ENCODE data around the gene ISG20. TPM values are rescaled to one million over a fixed set of nuclear protein-coding genes. Genes with fewer than 3 reads are reported as not detected.

The ISG20 gene
- total and polyA plus RNA-seq, 2 experiments from 2014 or later = 1.4 TPM; not detected in 1

DNA sequence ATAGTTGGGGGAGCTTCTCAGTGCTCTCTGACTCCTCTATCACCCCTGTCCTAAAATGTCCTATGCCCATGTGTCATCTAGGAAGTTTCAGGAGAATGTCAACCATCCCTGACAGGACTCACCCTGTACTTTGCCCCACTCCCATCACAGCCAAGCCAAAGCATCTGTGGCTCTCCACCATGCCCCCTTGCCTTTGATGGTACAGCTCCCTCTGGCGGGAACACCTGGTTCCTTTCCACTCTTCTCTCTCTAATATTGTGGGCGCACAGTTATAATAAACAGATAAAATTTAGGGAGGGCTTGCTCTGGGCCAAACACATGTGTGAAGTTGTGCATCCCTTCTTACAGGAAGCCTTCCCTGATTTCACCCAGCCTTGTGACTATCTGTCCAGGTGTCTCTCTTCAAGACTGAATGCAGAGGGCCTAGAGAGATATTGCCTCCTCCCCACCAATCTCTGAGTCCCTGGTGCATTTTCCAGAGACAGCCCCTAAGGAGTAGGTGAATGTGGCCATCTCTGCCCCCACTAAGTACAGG, 62.8 kb downstream of the ISG20 start:
- Histone ChIP-seq H3K9me2 (ENCODE audit: insufficient read depth) (no peaks in the 10 kb centered on the region), H3F3A (ENCODE audit: insufficient read depth) (no peaks in the 10 kb centered on the region), H3K9me3 (ENCODE audit: low read depth) (no peaks in the 10 kb centered on the region), H3K9ac (no peak overlapping the region), H2AFZ (no peak overlapping the region), H3K36me3 (ENCODE audit: low read depth) (no peaks in the 10 kb centered on the region), H3K79me2 (ENCODE audit: insufficient read depth) (no peaks in the 10 kb centered on the region), H3K4me2 (ENCODE audit: unreplicated experiment) (no peak overlapping the region), H3K4me3 (no peak overlapping the region), H4K20me1 (ENCODE audit: insufficient read depth) (no peaks in the 10 kb centered on the region), H3K4me1 (ENCODE audit: insufficient read depth) (0 out of 2 replicates have a peak, but pooled peaks cover 3% of the 10 kb centered on the region), H3K27ac (no peak overlapping the region), H3K27me3 (replicated peaks; ENCODE audit: insufficient read depth) (peaks cover 44% of the 10 kb centered on the region)
- DNase-seq = no peak
- 79 to 85% methylated on average over 2 of the region's 2 CpGs for WGBS, 2 experiments (ENCODE audit: low coverage in 1 of 2, low lambda C conversion rate in 2 of 2, missing lambda C conversion rate in 2 of 2)
- in situ Hi-C loops (cut with MboI) = no loop called here
- TF ChIP-seq EZH2phosphoT487 (IDR thresholded peaks at IDR 0.05; ENCODE audit: insufficient read depth, low read depth) (no peak), EZH2 (IDR thresholded peaks at IDR 0.05; ENCODE audit: insufficient read depth, poor library complexity, severe bottlenecking) (no peak)

DNA sequence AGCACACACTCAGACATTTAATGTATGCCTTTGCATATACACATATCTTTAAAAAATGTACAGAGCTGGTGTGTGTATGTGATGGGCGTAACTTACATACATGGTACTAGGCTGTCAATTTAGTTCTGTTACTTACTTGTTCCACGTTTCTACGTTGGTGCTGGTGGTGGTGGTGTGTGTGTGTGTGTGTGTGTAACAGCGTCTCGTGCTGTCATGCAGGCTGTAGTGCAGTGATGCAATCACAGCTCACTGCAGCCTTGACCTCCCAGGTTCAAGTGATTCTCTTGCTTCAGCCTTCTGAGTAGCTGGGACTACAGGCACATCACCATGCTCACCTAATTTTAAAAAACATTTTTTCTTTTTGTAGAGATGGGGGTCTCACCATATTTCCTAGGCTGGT, 64.2 kb downstream of the ISG20 start:
- DNase-seq = no peak
- H3K9me3 ChIP-seq (ENCODE audit: low read depth) = no peaks in the 10 kb centered on the region
- no peak overlapping the region for H3K4me2 ChIP-seq (ENCODE audit: unreplicated experiment)
- H3K27ac ChIP-seq = no peak overlapping the region
- H3K9me2 ChIP-seq (ENCODE audit: insufficient read depth) = no peaks in the 10 kb centered on the region
- no peaks in the 10 kb centered on the region for H3K79me2 ChIP-seq (ENCODE audit: insufficient read depth)
- H3K9ac ChIP-seq = no peak overlapping the region
- H3K27me3 ChIP-seq (replicated peaks; ENCODE audit: insufficient read depth) = peaks cover 30% of the 10 kb centered on the region
- no peak for TF ChIP-seq EZH2 (IDR thresholded peaks at IDR 0.05; ENCODE audit: insufficient read depth, poor library complexity, severe bottlenecking)
- 0 out of 2 replicates have a peak, but pooled peaks cover under 1% of the 10 kb centered on the region for H3F3A ChIP-seq (ENCODE audit: insufficient read depth)
- 32 to 34% methylated on average over 5 of the region's 5 CpGs for WGBS, 2 experiments (ENCODE audit: low coverage in 1 of 2, low lambda C conversion rate in 2 of 2, missing lambda C conversion rate in 2 of 2)
- H2AFZ ChIP-seq = no peak overlapping the region
- peaks cover 6% of the 10 kb centered on the region for H3K4me1 ChIP-seq (ENCODE audit: insufficient read depth)
- no peaks in the 10 kb centered on the region for H4K20me1 ChIP-seq (ENCODE audit: insufficient read depth)
- no peak overlapping the region for H3K4me3 ChIP-seq
- in situ Hi-C loops (cut with MboI) = no loop called here
- H3K36me3 ChIP-seq (ENCODE audit: low read depth) = no peaks in the 10 kb centered on the region

GRCh38 chr15:88703533-88703932, 64.7 kb downstream of the ISG20 start:
- Histone ChIP-seq H3K4me1 (ENCODE audit: insufficient read depth) (peaks cover 12% of the 10 kb centered on the region), H2AFZ (no peak overlapping the region), H3K4me3 (no peak overlapping the region), H4K20me1 (ENCODE audit: insufficient read depth) (no peaks in the 10 kb centered on the region), H3K79me2 (ENCODE audit: insufficient read depth) (no peaks in the 10 kb centered on the region), H3K27me3 (replicated peaks; ENCODE audit: insufficient read depth) (peaks cover 25% of the 10 kb centered on the region), H3K4me2 (ENCODE audit: unreplicated experiment) (no peak overlapping the region), H3K9ac (no peak overlapping the region), H3K36me3 (ENCODE audit: low read depth) (no peaks in the 10 kb centered on the region), H3K9me3 (ENCODE audit: low read depth) (no peaks in the 10 kb centered on the region), H3K9me2 (ENCODE audit: insufficient read depth) (no peaks in the 10 kb centered on the region), H3F3A (ENCODE audit: insufficient read depth) (0 out of 2 replicates have a peak, but pooled peaks cover 4% of the 10 kb centered on the region), H3K27ac (no peak overlapping the region)
- TF ChIP-seq EZH2phosphoT487 (IDR thresholded peaks at IDR 0.05; ENCODE audit: insufficient read depth, low read depth) = no peak
- TF ChIP-seq EZH2 (IDR thresholded peaks at IDR 0.05; ENCODE audit: insufficient read depth, poor library complexity, severe bottlenecking) = no peak
- in situ Hi-C loops (cut with MboI) = no loop called here
- WGBS, 2 experiments (ENCODE audit: low coverage in 1 of 2, low lambda C conversion rate in 2 of 2, missing lambda C conversion rate in 2 of 2) = 77 to 83% methylated on average over 5 of the region's 5 CpGs
- no peak for DNase-seq

- Histone ChIP-seq H3K4me3 (peak overlapping the region; percentile 67), H3K4me2 (ENCODE audit: unreplicated experiment) (peak overlapping the region; percentile 73), H2AFZ (peak overlapping the region; percentile 81), H3K27ac (no peak overlapping the region), H3F3A (ENCODE audit: insufficient read depth) (0 out of 2 replicates have a peak, but pooled peaks cover 4% of the 10 kb centered on the region), H3K9me3 (ENCODE audit: low read depth) (no peaks in the 10 kb centered on the region), H3K9me2 (ENCODE audit: insufficient read depth) (no peaks in the 10 kb centered on the region), H3K27me3 (replicated peaks; ENCODE audit: insufficient read depth) (peaks cover 22% of the 10 kb centered on the region), H3K9ac (peak overlapping the region; percentile 53), H4K20me1 (ENCODE audit: insufficient read depth) (no peaks in the 10 kb centered on the region), H3K79me2 (ENCODE audit: insufficient read depth) (no peaks in the 10 kb centered on the region), H3K4me1 (ENCODE audit: insufficient read depth) (peaks cover 16% of the 10 kb centered on the region), H3K36me3 (ENCODE audit: low read depth) (no peaks in the 10 kb centered on the region)
- DNase-seq = peak; percentile 45
- WGBS, 2 experiments (ENCODE audit: low coverage in 1 of 2, low lambda C conversion rate in 2 of 2, missing lambda C conversion rate in 2 of 2) = 8 to 9% methylated on average over 36 to 49 of the region's 60 CpGs
- no peak for TF ChIP-seq EZH2 (IDR thresholded peaks at IDR 0.05; ENCODE audit: insufficient read depth, poor library complexity, severe bottlenecking)
- no peak for TF ChIP-seq EZH2phosphoT487 (IDR thresholded peaks at IDR 0.05; ENCODE audit: insufficient read depth, low read depth)
- in situ Hi-C loops (cut with MboI) = no loop called here
These were observed 66.3 kb downstream of the ISG20 start for GRCh38 chr15:88704791-88705768.

Measured in GM23248 (cell line).